HEK293 (cell line): ENCODE measurements around the gene PROX1.
"Not testable (repeated sequence)": the region's sequence is repeated elsewhere in the genome, so short reads cannot be mapped to it uniquely, and the experiment has no call there.

Experiments used
- CTCF ChIA-PET: fragments of 350-600 bp; formaldehyde crosslinking; extraction: SDS; loops from one replicate; lab custom pipeline; 2021; ENCODE audit warnings: antibody characterized with exemption; lab: Yijun Ruan, JAX
- POLR2A ChIA-PET: fragments of 300-600 bp; formaldehyde crosslinking; extraction: SDS; loops from one replicate; lab custom pipeline; 2020; ENCODE audit warnings: antibody characterized with exemption, inconsistent platforms; lab: Yijun Ruan, JAX
- H3K27ac ChIP-seq: fragments of 200-500 bp; sonication (Bioruptor generic); 2 replicates; pipeline ENCODE4 v1.5.1; 2014; ENCODE audit warnings: low read depth, low read length, control low read depth, inconsistent platforms; ENCODE audit errors: extremely low read depth
- H3K36me3 ChIP-seq, 2 experiments: fragments of 200-500 bp in 1 of 2; sonication (Bioruptor generic) in 1 of 2; 1 replicate in 1 of 2; 2 replicates in 1 of 2; pipeline ENCODE4 v1.5.1; 2014 to 2017; ENCODE audit warnings: inconsistent platforms in 2 of 2, low read length in 2 of 2; ENCODE audit not compliant: control insufficient read depth in 2 of 2, insufficient read depth in 1 of 2
- H3K4me1 ChIP-seq: fragments of 200-500 bp; sonication (Bioruptor generic); 2 replicates; pipeline ENCODE4 v1.5.1; 2014; ENCODE audit warnings: mild to moderate bottlenecking, low read length, inconsistent platforms; ENCODE audit not compliant: control insufficient read depth, insufficient read depth
- H3K4me3 ChIP-seq: 2 replicates; pipeline ENCODE4 v1.5.1; 2011; ENCODE audit warnings: low read depth, mild to moderate bottlenecking, control low read depth, low read length, moderate library complexity
- H3K9me3 ChIP-seq: fragments of 200-500 bp; sonication (Bioruptor generic); 2 replicates; pipeline ENCODE4 v1.5.1; 2014; ENCODE audit warnings: low read depth, low read length, inconsistent platforms; ENCODE audit not compliant: control insufficient read depth, insufficient read depth
- FEZF1 ChIP-seq: fragments of 450-650 bp; formaldehyde crosslinking; IDR thresholded peaks from 2 replicates; pipeline ENCODE4 v1.5.1; 2016; ENCODE audit warnings: missing biosample characterization, missing genetic modification characterization
- GLIS2 ChIP-seq: fragments of 450-650 bp; formaldehyde crosslinking; IDR thresholded peaks from 2 replicates; pipeline ENCODE4 v1.5.1; 2016; ENCODE audit warnings: missing biosample characterization, missing genetic modification characterization
- HOXA7 ChIP-seq: sonication (generic); formaldehyde crosslinking; IDR thresholded peaks from 2 replicates; pipeline ENCODE4 v1.8.1; 2022; ENCODE audit warnings: missing genetic modification reagents, borderline replicate concordance
- ZFP69B ChIP-seq: fragments of 450-650 bp; formaldehyde crosslinking; IDR thresholded peaks from 2 replicates; pipeline ENCODE4 v1.5.1; 2016; ENCODE audit warnings: missing biosample characterization, missing genetic modification characterization
- ZNF133 ChIP-seq: fragments of 450-650 bp; formaldehyde crosslinking; IDR thresholded peaks from 2 replicates; pipeline ENCODE4 v1.5.1; 2016; ENCODE audit warnings: missing biosample characterization, missing genetic modification characterization
- ZNF146 ChIP-seq: fragments of 450-650 bp; formaldehyde crosslinking; IDR thresholded peaks from 2 replicates; pipeline ENCODE4 v1.5.1; 2016; ENCODE audit warnings: missing biosample characterization, missing genetic modification characterization
- ZNF19 ChIP-seq: fragments of 450-650 bp; formaldehyde crosslinking; IDR thresholded peaks from 2 replicates; pipeline ENCODE4; 2016; ENCODE audit warnings: missing biosample characterization, missing genetic modification characterization, low read depth
- ZNF23 ChIP-seq: fragments of 450-650 bp; formaldehyde crosslinking; IDR thresholded peaks from 2 replicates; pipeline ENCODE4 v1.5.1; 2016; ENCODE audit warnings: missing biosample characterization, missing genetic modification characterization, borderline replicate concordance
- ZNF239 ChIP-seq: fragments of 450-650 bp; formaldehyde crosslinking; IDR thresholded peaks from 2 replicates; pipeline ENCODE4 v1.5.1; 2016; ENCODE audit warnings: missing biosample characterization, missing genetic modification characterization
- ZNF280D ChIP-seq: fragments of 450-650 bp; formaldehyde crosslinking; IDR thresholded peaks from 2 replicates; pipeline ENCODE4 v1.5.1; 2016; ENCODE audit warnings: missing biosample characterization, missing genetic modification characterization
- ZNF366 ChIP-seq: fragments of 450-650 bp; formaldehyde crosslinking; conservative IDR thresholded peaks from 2 replicates; pipeline ENCODE4 v1.5.1; 2016; ENCODE audit warnings: missing biosample characterization, missing genetic modification characterization
- ZNF529 ChIP-seq: fragments of 450-650 bp; formaldehyde crosslinking; IDR thresholded peaks from 2 replicates; pipeline ENCODE4 v1.5.1; 2017; ENCODE audit warnings: missing genetic modification characterization, missing biosample characterization; ENCODE audit not compliant: insufficient replicate concordance
- ZNF610 ChIP-seq: fragments of 450-650 bp; formaldehyde crosslinking; IDR thresholded peaks from 2 replicates; pipeline ENCODE4 v1.5.1; 2016; ENCODE audit warnings: missing biosample characterization, missing genetic modification characterization, borderline replicate concordance
- ZNF660 ChIP-seq: fragments of 450-650 bp; IDR thresholded peaks from 2 replicates; pipeline ENCODE4 v1.5.1; 2018; ENCODE audit warnings: missing biosample characterization, mild to moderate bottlenecking, missing genetic modification characterization
- TF ChIP-seq, protein P1 (sequence below): fragments of 450-650 bp; formaldehyde crosslinking; IDR thresholded peaks from 2 replicates; pipeline ENCODE4 v1.5.1; 2016; ENCODE audit warnings: missing biosample characterization, missing genetic modification characterization
- TF ChIP-seq, protein P2 (sequence below): fragments of 450-650 bp; formaldehyde crosslinking; IDR thresholded peaks from 2 replicates; pipeline ENCODE4 v1.5.1; 2017; ENCODE audit warnings: missing biosample characterization, missing genetic modification characterization

The PROX1 gene

GRCh38 chr1:214085325-214085724 is 97.6 kb downstream of the PROX1 start:
- no peak for TF ChIP-seq ZNF366
- TF ChIP-seq ZNF610 (tag by site-specific recombination): no peak
- TF ChIP-seq ZNF660 (tag by site-specific recombination): no peak
- no peak for TF ChIP-seq GLIS2
- no peak for TF ChIP-seq ZNF19 (tag by site-specific recombination)
- no peak for TF ChIP-seq ZNF23 (tag by site-specific recombination)
- POLR2A ChIA-PET: interaction anchor here (0.6 kb wide), 1 partner anchor 14 kb away, joined by 3 read pairs; no protein-coding TSS in a partner anchor
- Histone ChIP-seq H3K4me1 (no peaks in the 10 kb centered on the region), H3K9me3 (no peaks in the 10 kb centered on the region), H3K27ac (no peak overlapping the region), H3K36me3 (no peaks in the 10 kb centered on the region), H3K4me3 (no peak overlapping the region)
- CTCF ChIA-PET: interaction anchor here (2.7 kb wide), 1 partner anchor 38 kb away, joined by 7 read pairs; no protein-coding TSS in a partner anchor

GRCh38 chr1:214086945-214087344 is 99.2 kb downstream of the PROX1 start:
- H3K27ac ChIP-seq: no peak overlapping the region
- POLR2A ChIA-PET: no interaction called here
- H3K4me1 ChIP-seq: no peaks in the 10 kb centered on the region

GRCh38 chr1:214089003-214089402 is 101.2 kb downstream of the PROX1 start:
- CTCF ChIA-PET, POLR2A ChIA-PET, H3K4me1 ChIP-seq, H3K27ac ChIP-seq, H3K36me3 ChIP-seq, H3K4me3 ChIP-seq, H3K9me3 ChIP-seq: not testable (repeated sequence)
- TF ChIP-seq, protein P1, sequence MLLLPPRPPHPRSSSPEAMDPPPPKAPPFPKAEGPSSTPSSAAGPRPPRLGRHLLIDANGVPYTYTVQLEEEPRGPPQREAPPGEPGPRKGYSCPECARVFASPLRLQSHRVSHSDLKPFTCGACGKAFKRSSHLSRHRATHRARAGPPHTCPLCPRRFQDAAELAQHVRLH (tag by site-specific recombination): 0 out of 2 replicates have a peak, but pooled peaks have one; percentile 45
- peak; percentile 96 for TF ChIP-seq ZNF146
- peak; percentile 83; the same call in 1 of the 2 replicates for TF ChIP-seq ZNF280D (tag by site-specific recombination)

More at GRCh38 chr1:214086945-214087344, 99.2 kb downstream of the PROX1 start:
- no peak overlapping the region for H3K4me3 ChIP-seq
- H3K36me3 ChIP-seq: no peaks in the 10 kb centered on the region
- H3K9me3 ChIP-seq: no peaks in the 10 kb centered on the region
- CTCF ChIA-PET: no interaction called here
- TF ChIP-seq ZFP69B: no peak
- TF ChIP-seq ZNF239: no peak
- TF ChIP-seq, protein P2, sequence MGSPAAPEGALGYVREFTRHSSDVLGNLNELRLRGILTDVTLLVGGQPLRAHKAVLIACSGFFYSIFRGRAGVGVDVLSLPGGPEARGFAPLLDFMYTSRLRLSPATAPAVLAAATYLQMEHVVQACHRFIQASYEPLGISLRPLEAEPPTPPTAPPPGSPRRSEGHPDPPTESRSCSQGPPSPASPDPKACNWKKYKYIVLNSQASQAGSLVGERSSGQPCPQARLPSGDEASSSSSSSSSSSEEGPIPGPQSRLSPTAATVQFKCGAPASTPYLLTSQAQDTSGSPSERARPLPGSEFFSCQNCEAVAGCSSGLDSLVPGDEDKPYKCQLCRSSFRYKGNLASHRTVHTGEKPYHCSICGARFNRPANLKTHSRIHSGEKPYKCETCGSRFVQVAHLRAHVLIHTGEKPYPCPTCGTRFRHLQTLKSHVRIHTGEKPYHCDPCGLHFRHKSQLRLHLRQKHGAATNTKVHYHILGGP (tag by site-specific recombination): no peak
- TF ChIP-seq ZNF133 (tag by site-specific recombination): no peak
- no peak for TF ChIP-seq FEZF1 (tag by site-specific recombination)
- no peak for TF ChIP-seq HOXA7 (CRISPR knock-in tag)
- TF ChIP-seq ZNF529: no peak
- TF ChIP-seq, all 188 proteins: peak for 0
